Measurements from ENCODE around the gene IFT57. TPM values are rescaled to one million over a fixed set of nuclear protein-coding genes. Genes with fewer than 3 reads are reported as not detected.

The IFT57 gene
- total and polyA plus RNA-seq, 10 of the 15 experiments (the other 5 are each of a cell fraction or from before 2014, with no cell fraction given), result 1.8 to 25.0 (median 7.5) TPM

- H3K79me2 ChIP-seq (ENCODE audit: control insufficient read depth, insufficient read depth, low read length), result no peaks in the 10 kb centered on the region
- H3K9me3 ChIP-seq (replicated peaks; ENCODE audit: control insufficient read depth, insufficient read depth, low read length), result no peaks in the 10 kb centered on the region
- TF ChIP-seq ASH2L (IDR thresholded peaks at IDR 0.05; ENCODE audit: borderline replicate concordance, low read depth) (no peak), IRF4 (IDR thresholded peaks at IDR 0.05; ENCODE audit: low read depth, low read length) (peak; percentile 45; the same call in 1 of the 2 replicates), JUNB (IDR thresholded peaks at IDR 0.05) (peak; percentile 57), ZBED1 (IDR thresholded peaks at IDR 0.05; ENCODE audit: borderline replicate concordance) (0 out of 2 replicates have a peak, but pooled peaks have one; percentile 10), GATAD2B (conservative IDR thresholded peaks at IDR 0.05; ENCODE audit: low read depth) (no peak)
- TF ChIP-seq, protein P1, sequence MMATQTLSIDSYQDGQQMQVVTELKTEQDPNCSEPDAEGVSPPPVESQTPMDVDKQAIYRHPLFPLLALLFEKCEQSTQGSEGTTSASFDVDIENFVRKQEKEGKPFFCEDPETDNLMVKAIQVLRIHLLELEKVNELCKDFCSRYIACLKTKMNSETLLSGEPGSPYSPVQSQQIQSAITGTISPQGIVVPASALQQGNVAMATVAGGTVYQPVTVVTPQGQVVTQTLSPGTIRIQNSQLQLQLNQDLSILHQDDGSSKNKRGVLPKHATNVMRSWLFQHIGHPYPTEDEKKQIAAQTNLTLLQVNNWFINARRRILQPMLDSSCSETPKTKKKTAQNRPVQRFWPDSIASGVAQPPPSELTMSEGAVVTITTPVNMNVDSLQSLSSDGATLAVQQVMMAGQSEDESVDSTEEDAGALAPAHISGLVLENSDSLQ (IDR thresholded peaks at IDR 0.05), result no peak
- peaks cover 7% of the 10 kb centered on the region; the same call in 1 of the 2 replicates for H3K4me1 ChIP-seq (ENCODE audit: control insufficient read depth, insufficient read depth, low read length)
- no peaks in the 10 kb centered on the region for H3K36me3 ChIP-seq (ENCODE audit: control insufficient read depth in 2 of 2, insufficient read depth in 2 of 2, low read length in 1 of 2)
- POLR2A ChIA-PET, result no interaction called here
- RAD21 ChIA-PET (ENCODE audit: unreplicated experiment), result interaction anchor here (0.7 to 0.9 kb wide), 2 partner anchors 28 to 37 kb away, joined by 3 read pairs; no protein-coding TSS in a partner anchor
- intact Hi-C loops (cut with micrococcal nuclease; ENCODE audit: unreplicated experiment), result no loop called here
- BruUV-seq (replicated peaks), result no TSS peak
- SMC1A ChIA-PET (ENCODE audit: uncharacterized antibody, unreplicated experiment), result no interaction called here
- no peak overlapping the region for H3K4me3 ChIP-seq
- no peak overlapping the region for H2AFZ ChIP-seq (ENCODE audit: control insufficient read depth, low read depth, low read length)
- CTCF ChIA-PET, result no interaction called here
- no peaks in the 10 kb centered on the region for H4K20me1 ChIP-seq (ENCODE audit: control insufficient read depth, insufficient read depth)
- in situ Hi-C loops (cut with MboI), result no loop called here
- H3K27me3 ChIP-seq (replicated peaks in 1 of 2; ENCODE audit: control insufficient read depth in 2 of 2, insufficient read depth in 2 of 2, low read length in 1 of 2), result no peaks in the 10 kb centered on the region
- WGBS (ENCODE audit: insufficient coverage, insufficient replicate concordance, low lambda C conversion rate, missing lambda C conversion rate), result 69% methylated on average over 3 of the region's 3 CpGs
- no peak overlapping the region for H3K27ac ChIP-seq (ENCODE audit: control insufficient read depth, insufficient read depth)
- no peak overlapping the region for H3K4me2 ChIP-seq (ENCODE audit: control insufficient read depth, insufficient read depth)
- DNase-seq (ENCODE audit: low read depth, low spot score), result no peak
- FAIRE-seq, result peak; percentile 80
- peak; percentile 71 for ATAC-seq
- no peak overlapping the region for H3K9ac ChIP-seq (ENCODE audit: control insufficient read depth, insufficient read depth, low read length)
These were observed 12.6 kb downstream of the IFT57 start for GRCh38 chr3:108209579-108209978.

DNA sequence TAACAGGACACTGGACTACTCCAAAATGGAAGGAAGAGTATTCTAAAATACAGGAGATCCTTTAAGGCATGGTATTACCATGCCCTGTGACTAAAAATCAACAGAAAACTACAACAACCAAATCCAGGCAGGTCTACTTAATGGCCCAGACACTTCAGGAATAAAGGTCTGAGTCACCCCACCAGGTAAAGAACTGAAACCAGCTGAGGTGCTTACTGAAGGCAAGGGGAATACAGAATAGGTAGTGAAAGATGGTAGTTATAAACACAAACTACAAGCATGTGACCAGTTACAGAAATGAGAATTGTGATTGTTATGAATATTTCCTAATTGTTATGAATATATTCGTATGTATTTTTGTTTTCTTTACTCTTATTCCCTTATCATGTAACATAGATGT is 13.4 kb downstream of the IFT57 start:
- no peaks in the 10 kb centered on the region for H4K20me1 ChIP-seq (ENCODE audit: control insufficient read depth, insufficient read depth)
- POLR2A ChIA-PET, result no interaction called here
- H3K79me2 ChIP-seq (ENCODE audit: control insufficient read depth, insufficient read depth, low read length), result no peaks in the 10 kb centered on the region
- no peak overlapping the region for H3K9ac ChIP-seq (ENCODE audit: control insufficient read depth, insufficient read depth, low read length)
- no TSS peak for BruUV-seq (replicated peaks)
- no peak overlapping the region for H3K27ac ChIP-seq (ENCODE audit: control insufficient read depth, insufficient read depth)
- SMC1A ChIA-PET (ENCODE audit: uncharacterized antibody, unreplicated experiment), result interaction anchor here (1.4 kb wide), 1 partner anchor 8 kb away, joined by 3 read pairs; no protein-coding TSS in a partner anchor
- no peak overlapping the region for H2AFZ ChIP-seq (ENCODE audit: control insufficient read depth, low read depth, low read length)
- 21% methylated on average over 1 of the region's 1 CpG for WGBS (ENCODE audit: insufficient coverage, insufficient replicate concordance, low lambda C conversion rate, missing lambda C conversion rate)
- H3K9me3 ChIP-seq (replicated peaks; ENCODE audit: control insufficient read depth, insufficient read depth, low read length), result no peaks in the 10 kb centered on the region
- RAD21 ChIA-PET (ENCODE audit: unreplicated experiment), result interaction anchor here (0.9 kb wide), 1 partner anchor 36 kb away, joined by 3 read pairs; no protein-coding TSS in a partner anchor
- CTCF ChIA-PET, result no interaction called here
- H3K4me1 ChIP-seq (ENCODE audit: control insufficient read depth, insufficient read depth, low read length), result peaks cover 7% of the 10 kb centered on the region; the same call in 1 of the 2 replicates
- peak; percentile 30 for DNase-seq (ENCODE audit: low read depth, low spot score)
- no peak overlapping the region for H3K4me2 ChIP-seq (ENCODE audit: control insufficient read depth, insufficient read depth)
- H3K4me3 ChIP-seq, result no peak overlapping the region
- no peaks in the 10 kb centered on the region for H3K27me3 ChIP-seq (replicated peaks in 1 of 2; ENCODE audit: control insufficient read depth in 2 of 2, insufficient read depth in 2 of 2, low read length in 1 of 2)
- peak; percentile 62 for FAIRE-seq
- peak; percentile 96 for ATAC-seq
- intact Hi-C loops (cut with micrococcal nuclease; ENCODE audit: unreplicated experiment) (no loop called here), in situ Hi-C loops (cut with MboI) (no loop called here)
- no peaks in the 10 kb centered on the region for H3K36me3 ChIP-seq (ENCODE audit: control insufficient read depth in 2 of 2, insufficient read depth in 2 of 2, low read length in 1 of 2)
- TF ChIP-seq NR2F1 (conservative IDR thresholded peaks at IDR 0.05), result no peak
- TF ChIP-seq MTA2 (IDR thresholded peaks at IDR 0.05; ENCODE audit: low read depth), result 0 out of 2 replicates have a peak, but pooled peaks have one; percentile 43
- TF ChIP-seq, protein P2, sequence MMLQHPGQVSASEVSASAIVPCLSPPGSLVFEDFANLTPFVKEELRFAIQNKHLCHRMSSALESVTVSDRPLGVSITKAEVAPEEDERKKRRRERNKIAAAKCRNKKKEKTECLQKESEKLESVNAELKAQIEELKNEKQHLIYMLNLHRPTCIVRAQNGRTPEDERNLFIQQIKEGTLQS (IDR thresholded peaks at IDR 0.05; ENCODE audit: borderline replicate concordance, extremely low read depth, low read depth, low read length), result no peak
- TF ChIP-seq, protein P3, sequence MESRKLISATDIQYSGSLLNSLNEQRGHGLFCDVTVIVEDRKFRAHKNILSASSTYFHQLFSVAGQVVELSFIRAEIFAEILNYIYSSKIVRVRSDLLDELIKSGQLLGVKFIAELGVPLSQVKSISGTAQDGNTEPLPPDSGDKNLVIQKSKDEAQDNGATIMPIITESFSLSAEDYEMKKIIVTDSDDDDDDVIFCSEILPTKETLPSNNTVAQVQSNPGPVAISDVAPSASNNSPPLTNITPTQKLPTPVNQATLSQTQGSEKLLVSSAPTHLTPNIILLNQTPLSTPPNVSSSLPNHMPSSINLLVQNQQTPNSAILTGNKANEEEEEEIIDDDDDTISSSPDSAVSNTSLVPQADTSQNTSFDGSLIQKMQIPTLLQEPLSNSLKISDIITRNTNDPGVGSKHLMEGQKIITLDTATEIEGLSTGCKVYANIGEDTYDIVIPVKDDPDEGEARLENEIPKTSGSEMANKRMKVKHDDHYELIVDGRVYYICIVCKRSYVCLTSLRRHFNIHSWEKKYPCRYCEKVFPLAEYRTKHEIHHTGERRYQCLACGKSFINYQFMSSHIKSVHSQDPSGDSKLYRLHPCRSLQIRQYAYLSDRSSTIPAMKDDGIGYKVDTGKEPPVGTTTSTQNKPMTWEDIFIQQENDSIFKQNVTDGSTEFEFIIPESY (IDR thresholded peaks at IDR 0.05), result no peak
- TF ChIP-seq TCF3 (IDR thresholded peaks at IDR 0.05; ENCODE audit: borderline replicate concordance, insufficient read depth, low read depth, low read length), result no peak
- TF ChIP-seq ZNF622 (IDR thresholded peaks at IDR 0.05), result no peak
- peak; percentile 79 for TF ChIP-seq IRF4 (IDR thresholded peaks at IDR 0.05; ENCODE audit: low read depth, low read length)
- peak; percentile 50; the same call in 1 of the 2 replicates for TF ChIP-seq NFIC (IDR thresholded peaks at IDR 0.05; ENCODE audit: low read depth, low read length)
- TF ChIP-seq POLR2A (IDR thresholded peaks at IDR 0.05; ENCODE audit: low read depth, low read length), result no peak
- TF ChIP-seq, protein P4, sequence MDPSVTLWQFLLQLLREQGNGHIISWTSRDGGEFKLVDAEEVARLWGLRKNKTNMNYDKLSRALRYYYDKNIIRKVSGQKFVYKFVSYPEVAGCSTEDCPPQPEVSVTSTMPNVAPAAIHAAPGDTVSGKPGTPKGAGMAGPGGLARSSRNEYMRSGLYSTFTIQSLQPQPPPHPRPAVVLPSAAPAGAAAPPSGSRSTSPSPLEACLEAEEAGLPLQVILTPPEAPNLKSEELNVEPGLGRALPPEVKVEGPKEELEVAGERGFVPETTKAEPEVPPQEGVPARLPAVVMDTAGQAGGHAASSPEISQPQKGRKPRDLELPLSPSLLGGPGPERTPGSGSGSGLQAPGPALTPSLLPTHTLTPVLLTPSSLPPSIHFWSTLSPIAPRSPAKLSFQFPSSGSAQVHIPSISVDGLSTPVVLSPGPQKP (IDR thresholded peaks at IDR 0.05; ENCODE audit: low read depth, low read length), result no peak
